HG03439 (cell line): ENCODE measurements around the gene PDF.
"Not testable (repeated sequence)": the region's sequence is repeated elsewhere in the genome, so short reads cannot be mapped to it uniquely, and the experiment has no call there.

Source experiments
- ATAC-seq: cut with Tn5 transposase; IDR thresholded peaks from one replicate; pipeline ENCODE4 v1.9.1; 2021; ENCODE audit warnings: mild to moderate bottlenecking, moderate library complexity; ENCODE audit not compliant: unreplicated experiment

The PDF gene

DNA sequence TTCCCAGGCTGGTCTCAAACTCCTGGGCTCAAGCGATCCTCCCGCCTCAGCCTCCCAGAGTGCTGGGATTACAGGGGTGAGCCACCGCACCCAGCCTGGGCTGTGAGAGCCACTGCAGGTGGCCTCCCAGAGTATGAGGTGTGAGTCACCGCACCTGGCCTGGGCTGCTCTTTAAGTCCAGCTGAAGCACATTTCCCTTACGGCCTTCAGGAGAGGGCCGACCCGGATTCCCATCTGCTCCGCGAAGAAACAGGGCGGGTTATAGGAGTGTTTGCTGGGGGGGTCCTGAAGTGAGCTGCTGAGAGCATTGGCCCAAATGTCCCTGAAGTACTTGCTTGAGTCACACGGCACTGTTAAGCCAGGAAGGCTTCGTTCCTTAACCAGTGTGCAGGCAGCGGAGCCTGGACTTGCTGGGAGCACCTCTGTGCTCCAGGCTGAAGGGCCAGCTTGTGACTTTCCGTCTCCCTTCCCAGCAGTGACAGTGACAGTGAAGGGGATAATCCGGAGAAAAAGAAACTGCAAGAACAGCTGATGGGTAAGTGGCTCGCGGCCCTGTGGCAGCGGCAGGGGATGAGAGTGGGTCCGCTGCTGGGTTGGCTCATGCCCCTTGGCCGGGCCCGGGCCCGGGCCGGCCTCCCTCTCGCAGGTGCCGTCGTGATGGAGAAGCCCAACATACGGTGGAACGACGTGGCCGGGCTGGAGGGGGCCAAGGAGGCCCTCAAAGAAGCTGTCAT lies 12.0 kb downstream of the PDF start:
- no peak for ATAC-seq

DNA sequence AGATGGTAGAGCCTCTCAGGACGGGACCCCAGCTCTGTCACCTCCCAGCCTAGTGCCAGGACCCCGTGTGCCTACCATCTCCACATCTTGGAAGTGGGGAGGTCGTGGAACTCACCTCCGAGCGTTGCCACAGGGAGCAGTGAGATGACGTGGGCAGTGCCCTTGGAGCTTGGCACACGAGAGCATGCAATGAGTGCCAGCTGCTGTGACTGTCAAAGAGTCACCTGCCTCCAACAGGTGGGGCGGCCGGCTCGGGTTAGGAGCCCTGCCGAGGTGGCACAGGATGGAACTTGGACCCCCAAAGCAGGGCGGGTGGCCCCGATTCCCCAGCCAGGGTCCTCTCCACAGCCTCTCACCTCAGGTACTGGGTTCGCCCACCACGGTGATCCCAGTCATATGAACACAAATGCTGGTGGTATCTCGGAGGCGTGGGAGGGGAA lies 13.8 kb downstream of the PDF start:
- no peak for ATAC-seq

DNA sequence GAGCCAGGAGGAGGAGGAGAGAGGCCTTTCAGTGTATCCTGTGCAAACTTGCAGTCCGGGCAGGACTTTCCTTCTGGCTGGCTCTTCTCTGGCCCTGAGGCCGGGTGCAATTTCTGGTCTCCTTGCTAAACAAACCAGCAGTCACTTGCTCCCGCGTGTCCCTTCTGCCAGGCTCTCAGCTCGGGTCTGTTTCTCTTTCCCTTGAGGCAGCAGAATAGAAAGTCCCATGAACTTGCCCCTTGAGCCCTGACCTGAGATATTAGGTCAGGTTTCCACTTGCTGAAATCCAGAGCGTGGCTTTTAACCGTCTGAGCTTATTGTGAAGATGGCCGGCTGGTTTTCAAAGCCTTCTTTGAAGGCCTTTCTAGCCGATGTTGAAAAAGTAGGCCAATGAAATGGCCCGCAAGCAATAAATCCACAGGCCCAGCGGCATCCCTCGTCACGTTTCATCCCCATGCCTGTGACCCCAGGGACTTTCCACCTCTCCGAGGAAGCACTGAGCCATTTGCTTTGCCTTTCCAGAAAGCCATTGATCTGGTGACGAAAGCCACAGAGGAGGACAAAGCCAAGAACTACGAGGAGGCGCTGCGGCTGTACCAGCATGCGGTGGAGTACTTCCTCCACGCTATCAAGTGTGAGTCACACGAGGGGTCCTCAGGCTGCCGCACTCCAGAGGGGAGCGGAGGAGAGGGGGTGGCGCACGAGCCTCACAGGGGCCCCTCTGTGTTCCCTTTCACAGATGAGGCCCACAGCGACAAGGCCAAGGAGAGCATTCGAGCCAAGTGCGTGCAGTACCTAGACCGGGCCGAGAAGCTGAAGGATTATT lies 14.7 kb downstream of the PDF start:
- no peak for ATAC-seq

DNA sequence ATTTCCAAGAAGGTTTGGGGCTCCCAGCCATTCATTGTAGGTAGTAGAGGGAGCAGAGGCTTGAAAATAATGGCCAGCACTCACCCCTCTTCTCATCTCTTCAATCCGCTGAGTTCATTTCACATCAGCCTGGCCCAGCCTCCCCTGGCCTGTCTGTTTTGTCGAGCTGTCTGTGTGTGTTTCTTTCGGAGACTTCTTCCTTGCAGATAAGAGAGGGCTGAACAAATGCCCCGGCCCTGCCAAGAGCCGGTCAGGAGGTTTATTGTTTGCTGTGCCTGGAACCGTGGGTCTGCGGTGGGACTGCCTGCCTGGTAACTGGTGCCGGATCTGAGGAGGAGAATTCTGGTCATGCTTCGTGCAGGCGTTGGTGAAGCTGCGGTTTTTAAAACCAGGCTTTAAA lies 15.9 kb downstream of the PDF start:
- ATAC-seq: no peak

DNA sequence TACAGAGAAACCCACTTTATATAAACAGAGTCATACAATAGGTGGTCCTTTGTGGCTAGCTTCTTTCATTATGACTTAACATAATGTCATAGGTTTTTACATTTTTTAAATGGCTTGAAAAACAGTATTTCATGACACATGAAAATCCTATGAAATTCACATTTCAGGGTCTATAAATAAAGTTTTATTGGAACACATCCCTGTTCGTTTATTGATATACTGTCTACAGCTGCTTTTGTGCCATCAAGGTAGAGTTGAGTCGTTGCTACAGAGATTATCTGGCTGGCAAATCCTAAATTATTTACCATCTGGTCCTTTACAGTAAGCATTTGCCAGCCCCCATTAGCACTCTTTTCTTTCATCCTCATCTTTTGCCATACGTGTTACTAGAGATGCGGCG lies 16.9 kb downstream of the PDF start:
- ATAC-seq: no peak

DNA sequence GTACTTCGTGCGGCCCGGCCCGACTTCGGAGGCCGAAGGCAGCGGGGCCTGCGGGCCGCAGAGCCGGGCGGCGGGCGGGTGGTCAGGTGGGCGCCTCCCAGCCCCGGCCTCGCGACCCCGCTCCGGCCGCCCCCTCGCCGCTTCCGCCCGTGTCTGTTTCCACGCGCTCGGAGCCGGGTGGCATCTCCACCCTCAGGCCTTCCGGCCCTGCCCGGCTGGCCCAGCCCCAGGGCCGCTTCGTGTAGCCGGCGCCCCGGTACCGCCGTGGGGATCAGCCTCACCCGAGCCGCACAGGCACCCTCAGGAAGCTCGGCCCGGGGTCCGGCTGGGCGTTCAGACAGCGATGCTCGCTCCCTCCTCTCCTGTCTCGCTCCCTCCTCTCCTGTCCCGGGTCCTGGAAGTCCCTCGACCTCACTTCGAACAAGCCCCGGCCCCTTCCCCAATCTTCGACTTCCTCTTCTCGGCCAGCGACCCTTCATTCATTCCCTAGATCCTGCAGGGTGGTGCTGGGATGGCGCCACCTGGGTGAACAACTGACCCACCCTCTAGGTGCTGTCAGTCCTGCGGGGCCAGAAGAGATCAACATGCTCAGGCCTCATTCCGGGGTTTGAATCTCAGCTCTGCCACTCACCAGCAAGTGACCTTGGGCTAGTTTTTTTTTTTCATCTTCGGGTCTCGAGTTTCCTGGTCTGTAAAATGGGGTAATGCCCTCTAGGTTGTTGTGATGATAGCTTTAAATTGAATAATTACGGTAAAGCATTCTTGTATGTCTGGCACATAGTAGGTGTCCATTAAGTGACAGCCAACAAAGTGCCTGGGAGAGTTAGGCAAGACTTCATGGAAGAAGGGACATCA lies 18.6 kb downstream of the PDF start:
- ATAC-seq: peak; percentile 55

DNA sequence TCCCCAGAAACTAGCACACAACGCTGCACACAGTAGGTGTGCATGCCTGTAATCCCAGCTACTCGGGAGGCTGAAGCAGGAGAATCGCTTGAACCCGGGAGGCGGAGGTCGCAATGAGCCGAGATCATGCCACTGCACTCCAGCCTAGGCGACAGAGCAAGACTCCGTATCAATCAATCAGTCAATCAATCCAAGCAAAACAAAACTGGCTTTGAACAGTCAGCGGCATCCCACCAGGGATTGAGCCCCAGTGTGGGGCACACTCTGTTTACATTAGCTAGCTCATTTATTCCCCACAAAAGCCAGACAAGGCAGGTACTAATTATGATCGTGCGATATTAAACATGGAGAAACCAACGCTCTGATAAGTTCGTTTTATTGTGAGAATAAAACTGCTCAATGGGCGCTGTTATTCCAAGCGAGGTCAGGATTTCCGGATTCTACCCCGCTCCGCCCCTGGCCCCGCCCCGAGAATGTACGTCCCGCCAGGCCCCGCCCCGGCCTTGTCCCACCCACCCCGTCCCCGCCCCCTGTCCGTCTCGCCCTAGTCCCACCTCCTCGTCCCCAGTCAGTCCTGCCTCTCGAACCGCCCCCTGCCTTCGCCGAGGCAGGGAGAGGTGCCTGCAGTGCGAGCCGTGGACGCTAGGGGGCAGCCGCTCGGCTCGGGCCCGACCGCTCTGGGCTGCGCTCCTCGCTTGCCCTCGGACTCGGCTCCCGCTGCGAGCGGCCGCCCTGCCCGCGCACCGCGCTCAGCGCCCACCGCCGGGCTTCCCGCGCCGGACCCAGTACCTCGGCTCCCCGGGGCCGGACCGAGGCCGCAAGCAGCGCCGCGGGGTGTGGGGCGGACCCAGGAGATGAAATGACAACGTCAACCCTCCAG lies 19.5 kb downstream of the PDF start, which contains the start of gene VPS4A:
Gene VPS4A (plus strand): TSS at position 698 of the 880 bp plus-strand sequence. CDS start 162 bp downstream, at position 860.
- ATAC-seq: peak; percentile 92

DNA sequence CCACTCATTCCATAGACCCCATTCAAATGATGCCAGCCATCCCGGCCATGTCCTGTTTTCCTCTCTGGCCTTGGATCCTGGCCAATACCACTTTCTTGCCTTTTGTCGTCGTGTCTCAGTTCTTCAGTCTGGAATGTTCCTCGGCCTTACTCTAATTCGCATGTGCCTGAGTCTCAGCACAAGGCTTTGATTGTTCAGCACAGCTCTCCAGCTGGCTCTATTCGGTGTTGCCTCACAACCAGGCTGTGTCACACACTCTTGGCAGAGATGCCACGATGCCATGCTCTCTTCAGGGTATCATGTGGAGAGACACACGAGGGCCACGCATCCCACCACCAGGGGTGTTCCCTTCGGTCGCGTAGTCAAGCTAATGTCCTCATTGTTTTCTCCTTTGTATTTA lies 21.1 kb downstream of the PDF start:
- no peak for ATAC-seq

DNA sequence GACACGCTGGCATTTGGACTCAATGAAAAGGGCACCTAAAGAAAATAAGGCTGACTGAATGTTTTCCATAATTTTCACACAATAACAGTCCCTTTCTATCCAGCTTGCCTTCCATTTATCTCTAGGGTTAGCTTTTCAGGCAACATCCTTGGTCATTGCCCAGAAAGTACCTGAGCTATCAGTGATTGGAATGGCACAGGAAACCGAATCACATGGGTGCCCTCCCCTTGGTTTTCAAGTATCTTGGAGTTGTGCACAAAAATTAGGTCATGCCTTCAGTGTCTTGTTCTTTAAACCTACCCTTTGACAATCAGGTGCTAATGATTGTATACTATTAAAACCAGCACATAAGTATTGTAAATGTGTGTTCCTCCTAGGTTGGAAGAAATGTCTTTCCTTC lies 22.5 kb downstream of the PDF start:
- ATAC-seq: no peak

DNA sequence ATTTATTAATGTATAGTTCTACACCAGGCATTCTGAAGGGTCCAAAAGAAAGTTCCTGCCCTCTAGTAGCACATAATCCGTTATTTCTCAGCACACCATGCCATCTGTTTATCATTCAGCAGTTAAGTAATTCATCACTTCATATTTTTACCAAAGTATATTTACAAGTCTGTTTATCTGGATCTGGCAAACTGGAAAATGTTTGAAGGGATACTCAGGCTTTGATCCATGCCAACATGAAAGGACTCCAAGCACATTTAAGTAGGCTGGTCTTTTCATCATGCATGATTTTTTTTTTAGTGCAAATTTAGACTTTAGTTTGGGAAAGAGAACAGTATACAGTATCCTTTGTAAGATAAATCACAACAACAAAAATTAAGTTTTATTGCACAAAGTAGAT lies 23.3 kb downstream of the PDF start:
- ATAC-seq: no peak

DNA sequence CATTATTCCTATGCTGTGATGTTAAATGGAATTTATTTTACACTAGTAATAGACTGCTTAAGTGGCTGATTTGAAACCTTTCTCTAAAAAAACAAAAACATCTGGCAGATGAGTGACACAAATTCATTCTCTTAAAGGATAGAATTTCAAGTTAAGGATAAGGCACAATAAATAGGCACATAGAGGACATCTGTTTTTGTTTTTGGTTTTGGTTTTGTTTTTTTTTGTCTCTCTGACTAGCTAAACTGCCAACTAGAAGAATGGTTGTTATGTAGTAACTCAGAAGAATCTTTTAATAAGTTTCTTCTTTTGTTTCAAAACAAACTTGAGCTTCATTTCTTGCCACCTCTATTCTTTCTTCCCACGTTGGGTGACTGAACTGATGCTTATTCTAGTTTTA lies 24.4 kb downstream of the PDF start:
- no peak for ATAC-seq

DNA sequence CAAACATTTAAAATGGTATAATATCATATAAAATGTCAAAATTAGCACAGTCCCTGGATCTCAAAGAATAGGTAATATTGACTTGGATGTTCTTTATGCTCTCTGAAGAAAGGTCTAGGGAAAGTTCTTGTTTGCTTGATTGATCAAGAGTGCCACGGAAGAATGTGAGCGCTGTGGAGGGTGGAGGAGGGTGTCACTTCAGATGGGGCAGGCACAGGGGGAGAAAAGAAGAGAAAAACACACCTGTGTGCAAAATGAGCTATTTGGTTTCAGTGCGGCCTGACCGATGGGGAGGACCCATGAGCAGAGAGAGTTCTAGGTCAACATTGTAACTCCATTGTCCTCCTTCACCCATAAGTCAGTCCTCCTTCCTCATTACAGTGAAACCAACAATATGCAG lies 28.1 kb downstream of the PDF start:
- no peak for ATAC-seq

DNA sequence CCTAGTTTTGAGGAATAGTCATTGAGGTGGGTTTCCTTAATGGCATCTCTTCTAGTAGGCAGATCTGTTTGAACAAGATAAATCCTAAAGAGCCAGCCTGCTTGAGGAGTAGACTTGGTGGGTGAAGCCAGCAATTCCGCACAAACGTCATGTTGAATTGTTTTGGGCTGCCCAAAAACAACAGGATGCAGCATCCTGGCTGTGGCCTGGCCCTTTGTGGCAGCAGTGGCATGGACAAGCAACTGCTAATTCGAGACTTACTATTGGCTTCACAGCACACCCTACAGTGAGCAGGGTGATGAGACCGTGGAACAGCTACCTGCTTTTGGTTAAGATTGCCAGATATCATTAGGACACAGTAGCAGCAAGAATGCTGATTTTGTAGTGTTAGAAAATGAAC lies 28.5 kb downstream of the PDF start:
- no peak for ATAC-seq

DNA sequence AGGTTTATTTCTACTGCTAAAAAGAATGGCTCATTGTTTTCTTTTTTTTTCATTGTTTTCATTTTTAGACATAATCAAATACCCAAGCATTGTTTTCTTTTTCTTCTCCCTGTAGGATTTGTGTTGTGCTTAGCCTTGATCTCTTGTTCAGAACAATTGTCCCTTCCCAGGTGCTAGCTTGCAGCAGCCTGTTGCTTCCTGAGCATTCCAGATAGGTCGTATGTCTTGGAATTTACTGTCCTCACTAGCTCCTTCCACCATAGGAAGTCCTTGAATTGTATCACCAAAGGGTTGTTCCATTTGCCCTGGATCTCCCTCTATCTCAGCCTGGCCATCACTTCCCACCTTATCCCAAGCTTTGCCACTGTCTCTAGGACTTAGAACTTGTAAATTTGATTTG lies 29.2 kb downstream of the PDF start:
- ATAC-seq: no peak

DNA sequence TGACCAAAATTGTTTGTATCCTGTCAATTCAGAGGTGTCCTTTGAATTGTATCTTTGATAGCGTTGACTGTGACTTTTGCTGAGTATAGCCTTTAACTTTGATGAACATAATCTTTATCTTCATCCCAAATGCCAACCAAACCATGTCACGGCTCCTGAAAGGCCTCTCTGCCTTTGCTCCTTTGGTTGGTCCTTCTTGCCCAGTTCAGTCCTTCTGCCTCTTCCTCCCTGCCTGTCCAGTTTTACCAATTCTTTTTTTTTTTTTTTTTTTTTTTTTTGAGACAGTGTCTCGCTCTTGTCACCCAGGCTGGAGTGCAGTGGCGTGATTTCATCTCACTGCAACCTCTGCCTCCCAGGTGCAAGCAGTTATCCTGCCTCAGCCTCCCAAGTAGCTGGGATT lies 32.1 kb downstream of the PDF start:
- ATAC-seq: no peak

DNA sequence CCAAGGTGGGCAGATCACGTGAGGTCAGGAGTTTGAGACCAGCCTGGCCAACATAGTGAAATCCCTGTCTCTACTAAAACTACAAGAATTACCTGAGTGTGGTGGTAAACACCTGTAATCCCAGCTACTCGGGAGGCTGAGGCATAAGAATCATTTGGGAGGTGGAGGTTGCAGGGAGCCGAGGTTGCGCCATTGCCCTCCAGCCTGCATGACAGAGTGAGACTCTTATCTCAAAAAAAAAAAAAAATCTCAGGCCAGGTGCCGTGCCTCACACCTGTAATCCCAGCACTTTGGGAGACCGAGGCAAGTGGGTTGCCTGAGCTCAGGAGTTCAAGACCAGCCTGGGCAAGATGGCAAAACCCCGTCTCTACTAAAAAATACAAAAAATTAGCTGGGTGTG lies 33.6 kb downstream of the PDF start:
- ATAC-seq: not testable (repeated sequence)

DNA sequence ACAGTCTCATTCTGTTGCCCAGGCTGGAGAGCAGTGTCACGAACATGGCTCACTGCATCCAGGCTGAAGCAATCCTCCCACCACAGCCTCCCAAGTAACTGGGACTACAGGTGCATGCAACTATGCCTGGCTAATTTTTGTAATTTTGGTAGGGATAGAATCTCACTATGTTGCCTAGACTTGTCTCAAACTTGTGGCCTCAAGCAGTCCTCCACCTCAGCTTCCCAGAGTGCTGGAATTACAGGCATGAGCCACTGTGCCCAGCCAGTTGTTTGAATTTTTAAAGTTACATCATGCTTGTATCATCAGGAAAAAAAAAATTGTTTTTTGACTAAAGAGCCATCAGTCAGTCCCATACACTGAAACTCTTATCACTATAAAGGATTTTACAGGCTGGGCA lies 36.3 kb downstream of the PDF start:
- no peak for ATAC-seq

DNA sequence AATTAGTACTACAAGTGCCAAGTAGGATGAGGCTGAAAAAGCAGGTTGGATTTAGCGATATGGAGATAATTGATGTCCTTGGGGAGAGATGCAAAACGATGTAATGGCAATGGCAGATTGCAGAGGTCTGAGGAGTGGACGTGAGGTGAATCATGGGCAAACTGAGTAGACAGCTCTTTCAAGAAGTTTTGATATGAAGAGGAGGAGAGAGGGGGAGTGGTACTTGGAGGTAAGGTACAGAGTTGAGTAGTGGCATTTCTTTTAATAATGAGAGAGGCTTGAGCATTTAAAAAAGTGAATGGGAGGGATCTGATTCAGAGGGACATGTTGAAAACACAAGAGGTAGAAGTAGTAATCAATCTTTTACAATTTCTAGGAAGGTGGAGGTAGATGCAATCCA lies 37.0 kb downstream of the PDF start:
- ATAC-seq: no peak

DNA sequence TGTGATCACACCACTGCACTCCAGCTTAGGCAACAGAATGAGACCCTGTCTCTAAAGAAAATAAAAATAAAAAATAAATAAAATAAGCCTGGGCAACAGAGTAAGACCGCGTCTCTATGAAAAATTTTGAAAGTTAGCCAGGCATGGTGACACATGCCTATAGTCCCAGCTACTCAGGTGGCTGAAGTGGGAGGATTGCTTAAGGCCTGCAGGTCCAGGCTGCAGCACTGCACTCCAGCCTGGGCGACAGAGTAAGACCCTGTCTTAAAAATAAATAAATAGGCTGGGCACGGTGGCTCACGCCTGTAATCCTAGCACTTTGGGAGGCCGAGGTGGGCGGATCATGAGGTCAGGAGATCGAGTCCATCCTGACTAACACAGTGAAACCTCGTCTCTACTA lies 38.7 kb downstream of the PDF start:
- not testable (repeated sequence) for ATAC-seq

DNA sequence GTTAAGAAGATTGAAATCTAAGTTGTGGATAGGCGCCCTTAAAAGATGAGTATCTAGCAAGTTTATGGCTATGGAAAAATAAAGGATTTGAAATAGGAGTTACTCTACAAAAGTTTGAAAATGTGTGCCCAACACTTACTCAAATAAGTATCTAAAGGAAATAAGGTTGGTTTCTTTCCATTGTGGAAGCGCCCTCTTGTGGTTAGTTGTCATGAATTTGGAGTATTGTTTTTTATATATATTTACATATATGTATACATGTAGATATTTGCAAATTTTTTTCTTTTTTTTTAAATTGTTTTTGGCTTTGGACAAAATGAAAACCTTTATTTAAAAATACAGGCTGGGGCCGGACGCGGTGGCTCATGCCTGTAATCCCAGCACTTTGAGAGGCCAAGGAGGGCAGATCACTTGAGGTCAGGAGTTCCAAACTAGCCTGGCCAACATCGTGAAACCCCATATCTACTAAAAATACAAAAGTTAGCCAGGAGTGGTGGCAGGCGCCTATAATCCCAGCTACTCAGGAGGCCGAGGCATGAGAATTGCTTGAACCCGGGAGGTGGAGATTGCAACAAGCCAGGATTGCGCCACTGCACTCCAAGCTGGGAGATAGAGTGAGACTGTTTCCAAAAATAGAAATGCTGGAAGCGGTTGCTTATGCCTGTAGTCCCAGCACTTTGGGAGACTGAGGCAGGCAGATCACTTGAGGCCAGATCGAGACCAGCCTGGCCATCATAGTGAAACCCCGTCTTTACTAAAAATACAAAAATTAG lies 43.3 kb downstream of the PDF start:
- ATAC-seq: no peak
